HG03469 (cell line): ENCODE measurements around the gene ACSL4.
A peak's percentile ranks its signal among the peaks of the same experiment; 100 is the strongest.
"Not testable (repeated sequence)": the region's sequence is repeated elsewhere in the genome, so short reads cannot be mapped to it uniquely, and the experiment has no call there.

Source experiments
- ATAC-seq: cut with Tn5 transposase; IDR thresholded peaks from one replicate; pipeline ENCODE4 v1.9.1; 2021; ENCODE audit warnings: mild to moderate bottlenecking, moderate library complexity, moderate number of reproducible peaks; ENCODE audit not compliant: unreplicated experiment

ACSL4 gene

DNA sequence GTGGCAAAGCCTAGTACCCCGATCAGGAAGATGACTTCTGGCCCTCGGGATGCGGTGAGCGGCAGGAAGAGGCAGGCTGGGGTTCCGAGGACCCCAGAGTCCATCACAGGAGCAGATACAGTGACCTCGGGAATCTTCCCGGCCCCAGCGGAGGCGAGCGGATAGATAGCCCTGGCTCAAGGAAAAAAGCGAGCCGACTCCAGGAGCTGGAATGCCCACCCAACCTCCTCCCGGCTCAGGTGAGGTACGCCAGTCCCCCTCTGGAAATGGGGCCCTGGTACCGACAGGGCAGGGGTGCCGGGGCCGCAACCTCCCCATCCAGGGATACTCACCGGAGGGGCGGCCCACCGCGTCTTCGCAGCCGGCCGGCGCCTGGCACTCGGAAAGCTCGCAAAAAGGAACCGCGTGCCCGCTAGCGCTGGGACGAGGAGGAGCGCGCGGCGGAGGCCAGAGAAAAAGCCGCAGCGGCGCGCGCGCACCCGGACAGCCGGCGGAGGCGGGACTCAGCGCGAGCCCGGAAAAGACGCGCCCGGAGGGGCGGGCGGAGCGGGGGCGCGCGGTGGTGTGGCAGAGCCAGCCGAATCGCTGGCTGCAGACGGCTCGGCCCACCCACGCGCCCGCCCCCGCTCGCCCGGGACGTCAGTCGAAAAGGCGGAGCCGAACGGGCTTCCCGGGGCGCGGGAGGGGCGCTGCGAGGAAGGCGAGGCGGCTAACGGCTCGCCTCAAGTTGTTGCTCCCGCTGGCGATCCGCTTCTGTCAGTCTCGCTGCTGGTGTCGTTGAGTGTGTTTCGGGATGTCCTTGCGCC lies at the start of gene ACSL4:
ACSL4 (minus strand) TSS at position 451 of the 806 bp plus-strand sequence. CDS start 49,894 bp downstream, outside the sequence.
- peak; percentile 53 for ATAC-seq

DNA sequence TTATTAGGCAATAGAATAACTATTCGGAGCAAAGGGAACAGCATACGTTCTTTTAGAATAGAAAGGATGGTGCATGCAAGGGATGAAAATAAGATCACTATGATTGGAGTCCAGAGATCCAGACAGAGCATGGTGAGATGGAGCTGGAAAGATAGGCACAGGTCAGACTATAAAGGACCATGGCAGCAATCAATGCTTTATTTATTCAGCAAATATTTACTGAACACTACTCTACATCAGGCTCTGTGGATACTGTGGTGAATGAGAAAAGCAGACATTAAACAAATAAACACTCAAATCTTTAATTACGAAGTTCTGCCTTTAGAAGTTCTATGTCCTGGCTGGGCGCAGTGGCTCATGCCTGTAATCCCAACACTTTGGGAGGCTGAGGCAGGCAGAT lies 44.7 kb upstream of the ACSL4 start:
- ATAC-seq, result no peak

GRCh38 chrX:109776986-109777385 lies 43.9 kb upstream of the ACSL4 start:
- no peak for ATAC-seq

DNA sequence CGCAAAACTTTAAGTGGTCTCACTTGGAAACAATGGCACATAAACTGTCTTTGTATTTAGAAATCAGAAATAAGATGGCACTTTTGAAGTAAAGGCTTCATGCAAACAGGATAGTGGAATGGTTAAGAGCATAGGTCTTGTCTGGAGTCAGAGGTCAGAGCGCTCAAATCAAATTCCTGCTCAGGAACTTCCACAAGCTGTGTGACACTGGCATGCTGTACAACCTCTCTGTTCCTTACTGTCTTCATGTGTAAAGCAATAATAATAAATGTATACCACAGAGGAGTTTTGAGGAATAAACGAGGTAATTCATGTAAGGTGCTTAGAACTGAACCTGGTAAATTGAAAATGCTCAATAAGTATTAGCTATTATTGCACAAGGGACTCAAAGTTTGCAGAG lies 43.4 kb upstream of the ACSL4 start:
- ATAC-seq, result no peak

- no peak for ATAC-seq
Measured at GRCh38 chrX:109775386-109775785, 42.3 kb upstream of the ACSL4 start.

- peak; percentile 97 for ATAC-seq
Measured at GRCh38 chrX:109774706-109775105, 41.6 kb upstream of the ACSL4 start.

DNA sequence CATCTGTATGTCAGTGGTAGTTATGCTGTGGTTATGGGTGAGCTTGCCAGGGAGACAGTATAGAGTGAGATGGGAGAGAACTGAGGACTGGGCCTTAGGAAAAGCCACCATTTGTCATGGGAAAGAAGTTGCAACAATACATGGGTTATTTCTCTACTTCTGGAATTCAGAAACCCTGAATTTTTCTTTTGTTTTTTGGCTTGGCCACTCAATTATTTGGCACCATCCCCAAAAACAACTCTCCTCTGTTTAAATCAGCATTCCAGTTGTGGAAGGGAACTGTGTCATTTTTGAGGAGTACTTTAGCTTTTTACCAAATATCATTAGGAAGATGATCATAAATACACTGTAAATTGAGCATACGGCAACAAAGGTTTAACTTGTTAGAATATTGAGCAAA lies 41.1 kb upstream of the ACSL4 start:
- ATAC-seq, result no peak

- no peak for ATAC-seq
Measured at GRCh38 chrX:109773374-109773773, 40.3 kb upstream of the ACSL4 start.

DNA sequence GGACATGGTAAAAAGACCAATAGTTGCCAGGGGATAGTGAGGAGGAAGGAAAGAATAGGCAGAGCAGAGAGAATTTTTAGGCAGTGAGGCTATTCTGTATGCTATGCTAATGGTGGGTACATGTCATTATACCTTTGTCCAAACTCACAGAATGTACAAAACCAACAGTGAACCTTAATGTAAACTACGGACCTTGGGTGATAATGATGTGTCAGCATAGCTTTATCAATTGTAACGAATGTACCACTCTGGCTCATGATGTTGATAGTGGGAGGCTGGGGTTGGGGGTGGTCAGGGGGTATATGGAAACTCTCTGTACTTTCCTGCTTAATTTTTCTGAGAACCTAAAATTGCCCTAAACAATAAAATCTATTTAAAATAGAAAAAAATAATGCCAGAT lies 37.7 kb upstream of the ACSL4 start:
- ATAC-seq, result no peak

DNA sequence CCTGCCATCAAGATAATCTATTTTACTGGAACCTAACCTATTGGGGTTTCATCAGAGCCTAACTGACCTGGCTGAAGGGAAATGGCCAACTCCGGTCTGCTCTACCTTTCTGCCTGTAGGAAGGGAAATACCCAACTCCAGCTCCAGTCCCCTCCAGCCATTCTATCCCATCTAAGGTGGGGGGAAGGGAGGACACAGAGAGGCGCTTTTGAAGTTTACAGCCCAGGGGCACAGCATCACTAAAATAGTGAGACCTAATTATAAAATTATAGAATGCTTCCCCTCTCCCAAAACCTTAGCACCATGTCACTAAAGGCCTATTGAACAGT lies 27.8 kb upstream of the ACSL4 start:
- no peak for ATAC-seq

GRCh38 chrX:109760209-109760921 lies 27.3 kb upstream of the ACSL4 start:
- ATAC-seq, result no peak

- no peak for ATAC-seq
Measured at GRCh38 chrX:109753256-109753655, 20.2 kb upstream of the ACSL4 start.

- no peak for ATAC-seq
Measured at GRCh38 chrX:109751698-109752097, 18.6 kb upstream of the ACSL4 start.

GRCh38 chrX:109749207-109749606 lies 16.1 kb upstream of the ACSL4 start:
- ATAC-seq, result no peak

GRCh38 chrX:109747681-109748080 lies 14.6 kb upstream of the ACSL4 start:
- ATAC-seq, result no peak

DNA sequence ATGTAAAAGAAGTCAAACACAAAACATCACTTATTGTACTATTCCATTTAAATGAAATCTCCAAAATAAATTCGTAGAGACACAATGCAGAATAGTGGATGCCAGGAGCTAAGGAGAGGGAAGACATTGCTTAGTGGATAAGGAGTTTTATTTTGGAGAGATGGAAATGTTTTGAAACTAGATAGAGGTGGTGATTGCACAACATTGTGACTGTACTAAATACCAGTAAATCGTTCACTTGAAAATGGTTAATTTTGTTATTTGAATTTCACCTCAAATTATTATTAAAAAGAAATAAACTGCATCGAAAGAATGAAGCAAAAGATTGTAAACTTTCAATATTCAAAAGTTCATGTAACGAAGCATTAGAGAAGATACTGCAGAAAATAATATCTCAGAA lies 9.7 kb upstream of the ACSL4 start:
- ATAC-seq, result no peak

GRCh38 chrX:109740896-109741295 lies 7.8 kb upstream of the ACSL4 start:
- ATAC-seq, result not testable (repeated sequence)

GRCh38 chrX:109740433-109740809 lies 7.4 kb upstream of the ACSL4 start:
- no peak for ATAC-seq

DNA sequence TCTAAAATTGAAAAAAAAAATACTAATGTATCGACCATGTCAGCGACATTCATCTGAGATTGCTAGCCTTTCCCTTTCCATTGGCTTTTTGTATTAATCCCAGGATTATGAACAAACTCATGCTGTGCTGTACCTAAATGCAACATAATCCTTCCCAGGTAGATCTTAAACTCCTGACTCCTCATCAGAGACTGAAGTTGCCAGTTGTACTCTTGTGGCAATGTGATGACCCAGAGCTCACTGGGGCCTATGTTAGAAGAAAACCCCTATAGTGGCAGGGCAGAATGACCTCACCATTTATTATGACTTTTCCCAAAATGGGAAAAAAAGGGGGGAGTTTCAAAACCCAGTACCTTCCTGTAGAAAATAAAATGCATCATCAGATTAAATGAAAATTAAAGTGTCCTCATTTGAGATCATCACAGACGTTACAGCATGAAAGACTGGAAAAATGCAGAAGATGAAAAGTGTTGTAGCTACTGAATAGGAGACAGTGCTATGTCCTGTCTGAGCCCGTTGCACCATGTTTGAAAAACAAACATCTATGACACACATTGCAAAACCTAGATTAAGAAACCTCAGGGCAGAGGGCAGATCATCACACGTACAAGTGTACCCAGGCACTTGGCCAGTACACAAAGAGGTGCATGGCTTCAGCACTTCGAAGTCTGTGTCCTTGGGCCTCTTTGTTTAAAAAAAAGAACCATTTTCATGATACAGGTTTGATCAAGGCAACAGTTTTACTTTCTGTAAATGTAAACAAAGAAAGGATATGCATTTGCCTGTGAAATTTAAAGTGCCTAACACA lies 6.8 kb upstream of the ACSL4 start:
- no peak for ATAC-seq

- ATAC-seq, result no peak
Measured at GRCh38 chrX:109735202-109735744, 2.2 kb upstream of the ACSL4 start.

DNA sequence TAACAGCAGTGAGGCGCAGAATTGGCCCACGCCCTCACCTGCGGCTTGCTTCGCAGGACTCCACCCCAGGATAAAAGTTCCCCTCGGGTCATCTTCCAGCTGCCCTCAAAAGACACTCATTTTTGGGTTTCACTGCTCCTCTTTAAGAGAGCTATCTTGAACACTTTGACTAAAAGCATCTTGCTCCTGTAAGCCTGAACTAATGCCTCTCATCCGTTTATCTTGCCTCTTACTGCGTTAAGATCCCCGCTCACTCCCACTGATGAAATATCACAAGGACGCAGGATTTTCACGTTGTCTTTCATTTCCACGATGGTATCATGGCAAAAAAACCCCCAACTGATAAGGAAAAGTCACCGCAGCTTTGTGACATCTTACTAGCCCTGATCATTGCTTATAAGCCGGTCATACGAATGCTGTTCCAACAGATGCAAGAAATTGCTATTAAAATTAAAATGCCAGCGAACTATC lies 591 bp upstream of the ACSL4 start:
- no peak for ATAC-seq
